NOMO-1 (cell line): ENCODE data around the gene EPOP.
"Not testable (repeated sequence)": the region's sequence is repeated elsewhere in the genome, so short reads cannot be mapped to it uniquely, and the experiment has no call there.

Experiments used
- DNase-seq, 2 experiments: peaks; one replicate each; lab custom pipeline; 2025; ENCODE audit not compliant: unreplicated experiment in 2 of 2; lab: John Stamatoyannopoulos, UW

The EPOP gene

GRCh38 chr17:38654411-38655398, 20.1 kb downstream of the EPOP start:
- DNase-seq = no peak

- no peak for DNase-seq
These were observed 21.1 kb downstream of the EPOP start for GRCh38 chr17:38653679-38654078.

GRCh38 chr17:38653230-38653629, 21.5 kb downstream of the EPOP start:
- no peak for DNase-seq

GRCh38 chr17:38650653-38651173, 24.0 kb downstream of the EPOP start:
- not testable (repeated sequence) for DNase-seq

GRCh38 chr17:38637951-38638350, 36.8 kb downstream of the EPOP start:
- no peak for DNase-seq

GRCh38 chr17:38636054-38636453, 38.7 kb downstream of the EPOP start:
- no peak for DNase-seq

- DNase-seq = no peak
These were observed 42.4 kb downstream of the EPOP start for GRCh38 chr17:38632334-38632733.

GRCh38 chr17:38628441-38628840, 46.3 kb downstream of the EPOP start:
- DNase-seq = no peak

- no peak for DNase-seq
These were observed 46.8 kb downstream of the EPOP start for GRCh38 chr17:38627957-38628356.

- not testable (repeated sequence) for DNase-seq
These were observed 48.0 kb downstream of the EPOP start for GRCh38 chr17:38626606-38627226.

GRCh38 chr17:38625482-38625881, 49.3 kb downstream of the EPOP start:
- no peak for DNase-seq

- DNase-seq = not testable (repeated sequence)
These were observed 49.9 kb downstream of the EPOP start for GRCh38 chr17:38624782-38625355.
